MM.1S (cell line): ENCODE results near the gene RIPOR3.

ENCODE experiments used
- DNase-seq: peaks from one replicate; pipeline ENCODE4 v3.0.0-alpha.2; 2015
- H2AFZ ChIP-seq: fragments of 300-600 bp; sonication (generic); 2 replicates; pipeline ENCODE4 v1.6.0; 2016; ENCODE audit warnings: antibody characterized with exemption, low read length
- H3F3A ChIP-seq: fragments of 300-600 bp; sonication (generic); 2 replicates; pipeline ENCODE4 v1.6.1; 2016; ENCODE audit warnings: mild to moderate bottlenecking, antibody characterized with exemption, low read length, moderate library complexity, mixed read lengths; ENCODE audit not compliant: insufficient read depth
- H3K27ac ChIP-seq: fragments of 300-600 bp; sonication (generic); 2 replicates; pipeline ENCODE4 v1.5.1; 2016; ENCODE audit warnings: mild to moderate bottlenecking, low read length
- H3K27me3 ChIP-seq: fragments of 300-600 bp; sonication (generic); replicated peaks from 2 replicates; pipeline ENCODE4 v1.6.0; 2016; ENCODE audit warnings: low read length; ENCODE audit not compliant: insufficient read depth
- H3K36me3 ChIP-seq: fragments of 300-600 bp; sonication (generic); replicated peaks from 2 replicates; pipeline ENCODE4 v1.6.1; 2016; ENCODE audit warnings: mild to moderate bottlenecking, low read length, mixed read lengths; ENCODE audit not compliant: insufficient read depth
- H3K4me1 ChIP-seq: fragments of 300-600 bp; sonication (generic); 2 replicates; pipeline ENCODE4 v1.6.1; 2016; ENCODE audit warnings: low read length, mixed read lengths
- H3K4me2 ChIP-seq: fragments of 300-600 bp; sonication (generic); 2 replicates; pipeline ENCODE4 v1.6.0; 2016; ENCODE audit warnings: low read depth, low read length
- H3K4me3 ChIP-seq: fragments of 300-600 bp; sonication (generic); 2 replicates; pipeline ENCODE4 v1.5.1; 2016; ENCODE audit warnings: low read length, mixed read lengths
- H3K79me2 ChIP-seq: fragments of 300-600 bp; sonication (generic); 2 replicates; pipeline ENCODE4 v1.6.1; 2016; ENCODE audit warnings: mixed run types, low read length, mixed read lengths
- H3K9ac ChIP-seq: fragments of 300-600 bp; sonication (generic); 2 replicates; pipeline ENCODE4 v1.6.1; 2016; ENCODE audit warnings: low read length, mixed read lengths
- H3K9me2 ChIP-seq: fragments of 300-600 bp; sonication (generic); replicated peaks from 2 replicates; pipeline ENCODE4 v1.6.1; 2016; ENCODE audit warnings: mild to moderate bottlenecking, low read length, mixed read lengths; ENCODE audit not compliant: insufficient read depth
- H3K9me3 ChIP-seq: fragments of 300-600 bp; sonication (generic); replicated peaks from 2 replicates; pipeline ENCODE4 v1.6.1; 2016; ENCODE audit warnings: mild to moderate bottlenecking, low read length, mixed read lengths; ENCODE audit not compliant: insufficient read depth
- H4K20me1 ChIP-seq: fragments of 300-600 bp; sonication (generic); 2 replicates; pipeline ENCODE4 v1.6.1; 2016; ENCODE audit warnings: mild to moderate bottlenecking, low read length, moderate library complexity, mixed read lengths; ENCODE audit not compliant: insufficient read depth
- EZH2 ChIP-seq: fragments of 300-600 bp; sonication (generic); optimal IDR thresholded peaks from 2 replicates; pipeline ENCODE3; 2017; ENCODE audit warnings: low read depth, mild to moderate bottlenecking, antibody characterized with exemption, low read length, mixed read lengths
- EZH2phosphoT487 ChIP-seq: fragments of 300-600 bp; sonication (generic); IDR thresholded peaks from 2 replicates; pipeline ENCODE4 v1.6.1; 2018; ENCODE audit warnings: antibody characterized with exemption, low read length
- TF ChIP-seq, protein P1 (sequence below): fragments of 300-600 bp; sonication (generic); IDR thresholded peaks from 2 replicates; pipeline ENCODE4 v1.5.1; 2016; ENCODE audit warnings: antibody characterized with exemption, low read length, mixed read lengths

The RIPOR3 gene

DNA sequence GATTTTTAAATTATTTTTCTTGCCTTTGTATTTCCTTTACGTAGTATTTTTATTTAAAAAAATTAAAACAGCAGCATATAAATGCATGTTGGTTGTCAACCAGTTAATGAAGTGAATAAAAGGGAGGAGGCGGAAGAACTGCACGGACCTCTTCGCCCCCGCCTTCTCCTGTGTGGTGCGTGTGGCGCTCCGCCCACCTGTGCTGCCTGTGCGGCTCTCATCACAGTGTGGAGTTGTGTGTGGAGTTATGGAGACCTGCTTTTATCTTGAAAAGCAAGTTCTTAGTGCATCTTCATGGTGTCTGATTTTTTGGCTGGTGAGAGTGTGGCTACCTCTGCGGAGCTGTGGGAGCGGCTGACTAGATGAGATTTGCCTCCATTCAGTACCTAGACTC is 122.8 kb downstream of the RIPOR3 start:
- H3K79me2 ChIP-seq = peaks cover 6% of the 10 kb centered on the region; the same call in 1 of the 2 replicates
- H2AFZ ChIP-seq = no peak overlapping the region
- H3K4me3 ChIP-seq = no peak overlapping the region
- no peaks in the 10 kb centered on the region; the same call in 1 of the 2 replicates for H3K36me3 ChIP-seq
- no peak overlapping the region for H3K27ac ChIP-seq
- no peaks in the 10 kb centered on the region for H3F3A ChIP-seq
- H3K9ac ChIP-seq = no peak overlapping the region
- H3K9me2 ChIP-seq = no peaks in the 10 kb centered on the region
- no peak for DNase-seq
- H3K9me3 ChIP-seq = no peaks in the 10 kb centered on the region
- no peaks in the 10 kb centered on the region for H4K20me1 ChIP-seq
- no peaks in the 10 kb centered on the region for H3K27me3 ChIP-seq
- no peak overlapping the region for H3K4me2 ChIP-seq
- no peaks in the 10 kb centered on the region for H3K4me1 ChIP-seq
- TF ChIP-seq, protein P1, sequence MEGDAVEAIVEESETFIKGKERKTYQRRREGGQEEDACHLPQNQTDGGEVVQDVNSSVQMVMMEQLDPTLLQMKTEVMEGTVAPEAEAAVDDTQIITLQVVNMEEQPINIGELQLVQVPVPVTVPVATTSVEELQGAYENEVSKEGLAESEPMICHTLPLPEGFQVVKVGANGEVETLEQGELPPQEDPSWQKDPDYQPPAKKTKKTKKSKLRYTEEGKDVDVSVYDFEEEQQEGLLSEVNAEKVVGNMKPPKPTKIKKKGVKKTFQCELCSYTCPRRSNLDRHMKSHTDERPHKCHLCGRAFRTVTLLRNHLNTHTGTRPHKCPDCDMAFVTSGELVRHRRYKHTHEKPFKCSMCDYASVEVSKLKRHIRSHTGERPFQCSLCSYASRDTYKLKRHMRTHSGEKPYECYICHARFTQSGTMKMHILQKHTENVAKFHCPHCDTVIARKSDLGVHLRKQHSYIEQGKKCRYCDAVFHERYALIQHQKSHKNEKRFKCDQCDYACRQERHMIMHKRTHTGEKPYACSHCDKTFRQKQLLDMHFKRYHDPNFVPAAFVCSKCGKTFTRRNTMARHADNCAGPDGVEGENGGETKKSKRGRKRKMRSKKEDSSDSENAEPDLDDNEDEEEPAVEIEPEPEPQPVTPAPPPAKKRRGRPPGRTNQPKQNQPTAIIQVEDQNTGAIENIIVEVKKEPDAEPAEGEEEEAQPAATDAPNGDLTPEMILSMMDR = no peak
- TF ChIP-seq EZH2phosphoT487 (no peak), EZH2 (no peak)

DNA sequence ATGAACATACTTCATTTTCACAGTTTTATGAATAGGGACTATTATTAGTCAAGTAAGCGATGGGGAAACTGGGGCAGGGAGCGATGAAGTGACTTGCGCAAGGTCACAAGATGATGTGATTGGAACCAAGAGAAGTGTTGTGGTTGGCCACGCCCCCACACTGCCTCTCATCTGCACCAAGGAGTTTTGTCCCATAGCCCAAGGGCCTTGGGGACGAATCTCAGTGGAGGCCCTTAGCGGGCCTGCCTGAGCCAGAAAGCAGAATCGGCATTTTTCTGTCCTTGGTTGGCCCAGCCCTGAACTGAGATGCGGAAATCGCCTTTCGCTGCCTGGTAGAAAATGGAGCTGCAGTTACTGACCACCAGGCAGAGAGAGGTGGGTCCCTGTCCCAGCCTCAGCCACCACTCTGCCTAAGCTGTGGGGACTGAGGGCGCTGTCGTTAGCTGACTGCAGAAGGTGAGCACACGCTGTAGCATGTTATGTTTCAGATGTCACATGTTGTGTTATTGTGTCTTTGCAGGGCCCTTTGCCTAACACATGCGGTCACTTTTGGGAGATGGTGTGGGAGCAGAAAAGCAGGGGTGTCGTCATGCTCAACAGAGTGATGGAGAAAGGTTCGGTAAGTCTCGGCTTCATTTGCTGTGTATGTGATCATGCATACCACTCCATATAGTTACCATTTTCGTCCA is 123.3 kb downstream of the RIPOR3 start:
- Histone ChIP-seq H3K27ac (no peak overlapping the region), H3K4me2 (no peak overlapping the region), H4K20me1 (no peaks in the 10 kb centered on the region), H3K79me2 (peaks cover 6% of the 10 kb centered on the region; the same call in 1 of the 2 replicates), H3K4me3 (no peak overlapping the region), H3F3A (no peaks in the 10 kb centered on the region), H3K27me3 (no peaks in the 10 kb centered on the region), H3K9me2 (no peaks in the 10 kb centered on the region), H3K36me3 (no peaks in the 10 kb centered on the region; the same call in 1 of the 2 replicates), H3K9ac (no peak overlapping the region), H3K9me3 (no peaks in the 10 kb centered on the region), H3K4me1 (no peaks in the 10 kb centered on the region), H2AFZ (no peak overlapping the region)
- no peak for TF ChIP-seq EZH2phosphoT487
- DNase-seq = no peak

DNA sequence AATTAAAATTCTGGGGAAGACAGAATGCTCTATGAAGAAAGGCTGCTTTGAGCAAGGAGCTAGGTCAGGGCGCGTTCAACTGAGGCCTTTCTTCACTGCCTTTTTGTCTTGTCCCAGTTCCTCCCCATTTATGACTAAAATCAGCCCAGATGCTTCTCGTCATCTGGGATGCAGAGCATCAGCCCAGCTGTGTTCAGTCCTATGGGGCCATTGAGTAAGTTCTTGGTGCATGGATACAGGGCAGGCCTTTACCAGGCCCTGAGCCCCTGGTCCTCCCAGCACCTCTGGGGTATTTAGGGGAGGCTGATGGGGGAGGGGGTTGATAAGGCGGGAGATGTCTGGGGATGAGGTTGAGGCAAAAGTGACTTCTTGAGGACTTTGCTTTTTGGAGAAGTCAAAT is 125.5 kb downstream of the RIPOR3 start:
- peaks cover 2% of the 10 kb centered on the region; the same call in 1 of the 2 replicates for H3K79me2 ChIP-seq

More for the DNA sequence above, 125.5 kb downstream of the RIPOR3 start:
- no peak for DNase-seq
- no peak for TF ChIP-seq EZH2
- TF ChIP-seq EZH2phosphoT487 = no peak
- TF ChIP-seq, protein P1 = no peak
- H4K20me1 ChIP-seq = no peaks in the 10 kb centered on the region
- no peaks in the 10 kb centered on the region for H3K9me2 ChIP-seq
- no peaks in the 10 kb centered on the region for H3K4me1 ChIP-seq
- no peaks in the 10 kb centered on the region for H3F3A ChIP-seq
- no peak overlapping the region for H2AFZ ChIP-seq
- H3K4me2 ChIP-seq = no peak overlapping the region
- H3K9ac ChIP-seq = no peak overlapping the region
- no peaks in the 10 kb centered on the region for H3K9me3 ChIP-seq
- H3K27ac ChIP-seq = no peak overlapping the region
- H3K27me3 ChIP-seq = no peaks in the 10 kb centered on the region
- H3K36me3 ChIP-seq = no peaks in the 10 kb centered on the region
- H3K4me3 ChIP-seq = no peak overlapping the region
